DOHH2 (cell line): Measurements from ENCODE around the gene CRIP3.

Experiments
- H3F3A ChIP-seq: fragments of 200-600 bp; sonication (generic), shearing (Covaris generic); 2 replicates; pipeline ENCODE4 v1.6.0; 2016; ENCODE audit warnings: antibody characterized with exemption, mild to moderate bottlenecking; ENCODE audit not compliant: control insufficient read depth, insufficient read depth
- H3K27ac ChIP-seq: fragments of 200-600 bp; sonication (generic); 2 replicates; pipeline ENCODE4 v1.5.1; 2014; ENCODE audit warnings: low read depth, mild to moderate bottlenecking, low read length, moderate library complexity
- H3K27me3 ChIP-seq: fragments of 200-600 bp; sonication (generic); 2 replicates; pipeline ENCODE4 v1.6.1; 2014; ENCODE audit warnings: mild to moderate bottlenecking, low read length, mixed read lengths; ENCODE audit not compliant: control insufficient read depth
- H3K36me3 ChIP-seq: fragments of 200-600 bp; sonication (generic); 2 replicates; pipeline ENCODE4 v1.6.1; 2014; ENCODE audit warnings: mild to moderate bottlenecking, low read length, moderate library complexity, mixed read lengths; ENCODE audit not compliant: control insufficient read depth
- H3K4me1 ChIP-seq: fragments of 200-600 bp; sonication (generic); 2 replicates; pipeline ENCODE4 v1.6.1; 2014; ENCODE audit warnings: mild to moderate bottlenecking, low read length, mixed read lengths; ENCODE audit not compliant: control insufficient read depth
- H3K4me2 ChIP-seq: fragments of 200-600 bp; sonication (generic); 2 replicates; pipeline ENCODE4 v1.6.0; 2014; ENCODE audit warnings: mild to moderate bottlenecking, low read length, moderate library complexity
- H3K4me3 ChIP-seq: fragments of 200-600 bp; sonication (generic); 2 replicates; pipeline ENCODE4 v1.5.1; 2014; ENCODE audit warnings: mild to moderate bottlenecking, low read length, mixed read lengths
- H3K79me2 ChIP-seq: fragments of 200-600 bp; sonication (generic); 2 replicates; pipeline ENCODE4 v1.6.1; 2014; ENCODE audit warnings: mild to moderate bottlenecking, low read length, mixed read lengths; ENCODE audit not compliant: control insufficient read depth
- H3K9me2 ChIP-seq: fragments of 200-600 bp; sonication (generic); replicated peaks from 2 replicates; pipeline ENCODE4 v1.6.1; 2014; ENCODE audit warnings: mild to moderate bottlenecking, low read length, mixed read lengths; ENCODE audit not compliant: control insufficient read depth
- H3K9me3 ChIP-seq: fragments of 200-600 bp; sonication (generic); 2 replicates; pipeline ENCODE4 v1.6.1; 2014; ENCODE audit warnings: antibody characterized with exemption, low read length, mixed read lengths; ENCODE audit not compliant: control insufficient read depth, insufficient read depth
- H4K20me1 ChIP-seq: fragments of 200-600 bp; sonication (generic); 2 replicates; pipeline ENCODE4 v1.6.0; 2014; ENCODE audit warnings: low read depth, mild to moderate bottlenecking, antibody characterized with exemption, low read length, moderate library complexity; ENCODE audit not compliant: control insufficient read depth, insufficient read depth
- EZH2phosphoT487 ChIP-seq: fragments of 200-600 bp; sonication (generic); IDR thresholded peaks from 2 replicates; pipeline ENCODE4 v1.6.1; 2017; ENCODE audit warnings: borderline replicate concordance, mild to moderate bottlenecking, antibody characterized with exemption, low read length, moderate library complexity, mixed read lengths
- TF ChIP-seq, protein P1 (sequence below): fragments of 200-600 bp; sonication (generic); IDR thresholded peaks from one replicate; pipeline ENCODE4 v1.5.1; 2014; ENCODE audit warnings: antibody characterized with exemption, mild to moderate bottlenecking, low read depth, low read length; ENCODE audit not compliant: poor library complexity, severe bottlenecking

CRIP3 gene

DNA sequence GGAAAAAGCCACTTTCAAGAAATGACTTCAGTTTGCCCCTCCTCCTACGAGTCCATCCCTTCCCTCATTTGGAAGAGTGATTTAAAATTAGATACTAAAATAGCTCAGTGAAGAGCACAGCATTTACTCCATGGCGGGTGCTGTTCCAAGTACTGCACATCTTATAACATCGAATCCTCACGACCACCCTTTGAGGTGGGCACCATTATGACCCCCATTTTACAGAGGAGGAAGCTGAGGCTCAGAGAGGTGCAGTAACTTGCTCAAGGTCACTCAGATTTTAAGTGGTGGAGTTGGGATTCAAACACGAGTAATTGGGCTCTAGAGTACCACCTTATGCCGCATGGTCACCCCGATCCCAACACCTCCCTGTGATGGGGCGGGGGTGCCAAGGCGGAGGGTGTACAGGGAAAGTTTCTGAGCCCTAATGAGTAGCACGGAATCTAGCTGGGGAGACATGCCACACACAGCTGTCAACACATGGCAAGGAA is 39.8 kb downstream of the CRIP3 start:
- H3K27me3 ChIP-seq = no peaks in the 10 kb centered on the region
- peak overlapping the region; percentile 65 for H3K4me2 ChIP-seq
- H3K4me3 ChIP-seq = peak overlapping the region; percentile 55

DNA sequence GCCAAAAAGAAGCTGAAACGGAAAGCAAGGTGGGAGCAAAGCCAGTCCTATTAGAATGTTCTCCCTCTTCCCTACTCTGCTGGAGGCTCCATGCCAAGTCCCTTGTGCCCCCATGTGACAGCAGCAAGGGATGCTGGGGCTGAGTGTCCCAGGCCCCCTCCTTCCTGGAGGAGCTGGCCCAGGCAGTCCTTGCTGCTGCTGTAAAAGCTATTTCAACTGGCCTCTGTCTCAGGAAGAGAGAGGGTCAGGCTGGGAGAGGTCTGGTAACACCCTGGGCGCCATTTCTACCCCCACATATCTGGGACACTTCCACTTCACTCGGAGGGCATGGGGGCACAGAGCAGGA is 40.3 kb downstream of the CRIP3 start:
- Histone ChIP-seq H3K27ac (no peak overlapping the region), H3K36me3 (no peaks in the 10 kb centered on the region), H3K9me3 (no peaks in the 10 kb centered on the region), H3K4me3 (no peak overlapping the region), H3K9me2 (no peaks in the 10 kb centered on the region), H3K27me3 (no peaks in the 10 kb centered on the region), H3K4me2 (peak overlapping the region; percentile 65), H3F3A (peaks cover 26% of the 10 kb centered on the region), H4K20me1 (no peaks in the 10 kb centered on the region), H3K79me2 (no peaks in the 10 kb centered on the region), H3K4me1 (peaks cover 68% of the 10 kb centered on the region)
- TF ChIP-seq, protein P1, sequence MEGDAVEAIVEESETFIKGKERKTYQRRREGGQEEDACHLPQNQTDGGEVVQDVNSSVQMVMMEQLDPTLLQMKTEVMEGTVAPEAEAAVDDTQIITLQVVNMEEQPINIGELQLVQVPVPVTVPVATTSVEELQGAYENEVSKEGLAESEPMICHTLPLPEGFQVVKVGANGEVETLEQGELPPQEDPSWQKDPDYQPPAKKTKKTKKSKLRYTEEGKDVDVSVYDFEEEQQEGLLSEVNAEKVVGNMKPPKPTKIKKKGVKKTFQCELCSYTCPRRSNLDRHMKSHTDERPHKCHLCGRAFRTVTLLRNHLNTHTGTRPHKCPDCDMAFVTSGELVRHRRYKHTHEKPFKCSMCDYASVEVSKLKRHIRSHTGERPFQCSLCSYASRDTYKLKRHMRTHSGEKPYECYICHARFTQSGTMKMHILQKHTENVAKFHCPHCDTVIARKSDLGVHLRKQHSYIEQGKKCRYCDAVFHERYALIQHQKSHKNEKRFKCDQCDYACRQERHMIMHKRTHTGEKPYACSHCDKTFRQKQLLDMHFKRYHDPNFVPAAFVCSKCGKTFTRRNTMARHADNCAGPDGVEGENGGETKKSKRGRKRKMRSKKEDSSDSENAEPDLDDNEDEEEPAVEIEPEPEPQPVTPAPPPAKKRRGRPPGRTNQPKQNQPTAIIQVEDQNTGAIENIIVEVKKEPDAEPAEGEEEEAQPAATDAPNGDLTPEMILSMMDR = no peak
- no peak for TF ChIP-seq EZH2phosphoT487

More for the DNA sequence above, 39.8 kb downstream of the CRIP3 start:
- TF ChIP-seq, protein P1 = no peak
- TF ChIP-seq EZH2phosphoT487 = no peak
- no peaks in the 10 kb centered on the region for H3K9me2 ChIP-seq
- H3K36me3 ChIP-seq = no peaks in the 10 kb centered on the region
- peaks cover 67% of the 10 kb centered on the region for H3K4me1 ChIP-seq
- peaks cover 26% of the 10 kb centered on the region for H3F3A ChIP-seq
- H3K79me2 ChIP-seq = no peaks in the 10 kb centered on the region
- H4K20me1 ChIP-seq = no peaks in the 10 kb centered on the region
- peak overlapping the region; percentile 78 for H3K27ac ChIP-seq
- H3K9me3 ChIP-seq = no peaks in the 10 kb centered on the region

DNA sequence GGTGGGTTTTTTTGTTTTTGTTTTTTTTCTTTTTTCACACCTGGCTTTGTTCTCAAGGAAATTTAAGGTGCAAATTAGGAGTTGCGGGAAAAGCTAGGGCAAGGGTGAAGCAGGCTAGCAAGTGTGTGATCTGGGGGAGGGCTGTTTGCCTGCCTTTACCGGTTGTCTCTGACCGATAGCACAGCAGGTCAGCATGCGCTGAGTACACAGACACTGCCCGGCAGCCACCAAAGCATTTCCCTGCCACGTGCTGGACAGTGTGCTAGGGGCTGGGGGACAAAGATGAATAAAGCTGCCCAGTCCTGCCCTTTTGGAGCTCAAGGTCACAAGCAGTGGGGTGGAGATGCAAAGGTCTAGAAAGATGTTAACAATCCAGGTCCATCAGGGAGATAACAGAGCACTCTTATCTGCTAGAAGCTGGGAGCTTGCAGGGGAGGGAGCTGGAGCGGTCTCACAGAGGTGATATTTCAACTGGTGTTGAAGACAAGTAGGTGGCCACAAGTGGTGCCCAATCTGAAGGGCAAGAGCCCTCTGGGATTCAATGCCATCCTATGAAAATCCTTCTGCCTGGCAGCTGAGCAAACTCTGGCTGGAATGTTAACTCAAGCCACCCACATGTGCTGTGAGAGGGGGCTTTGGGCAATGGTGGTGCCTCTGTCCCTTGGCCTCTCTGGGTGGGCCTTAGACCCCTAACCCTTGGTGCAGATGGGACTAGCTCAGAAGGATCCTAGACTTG is 40.8 kb downstream of the CRIP3 start:
- Histone ChIP-seq H3K27ac (no peak overlapping the region), H3K4me1 (peaks cover 66% of the 10 kb centered on the region), H3K79me2 (no peaks in the 10 kb centered on the region), H3F3A (peaks cover 23% of the 10 kb centered on the region), H3K4me3 (no peak overlapping the region), H3K27me3 (no peaks in the 10 kb centered on the region), H3K9me3 (no peaks in the 10 kb centered on the region), H4K20me1 (no peaks in the 10 kb centered on the region), H3K9me2 (no peaks in the 10 kb centered on the region), H3K4me2 (peak overlapping the region; percentile 65; the same call in 1 of the 2 replicates), H3K36me3 (no peaks in the 10 kb centered on the region)
- TF ChIP-seq, protein P1 = no peak
- no peak for TF ChIP-seq EZH2phosphoT487
